HG03469 (cell line): ENCODE results near the gene ZNF710.

Source experiments
- ATAC-seq: cut with Tn5 transposase; IDR thresholded peaks from one replicate; pipeline ENCODE4 v1.9.1; 2021; ENCODE audit warnings: mild to moderate bottlenecking, moderate library complexity, moderate number of reproducible peaks; ENCODE audit not compliant: unreplicated experiment

The ZNF710 gene

GRCh38 chr15:90076716-90077115 lies 75.6 kb downstream of the ZNF710 start:
- ATAC-seq, result no peak

- no peak for ATAC-seq
Observed at GRCh38 chr15:90078965-90079364, 77.8 kb downstream of the ZNF710 start.

- ATAC-seq, result no peak
Observed at GRCh38 chr15:90079619-90080457, 78.7 kb downstream of the ZNF710 start.

GRCh38 chr15:90080458-90080755 lies 79.3 kb downstream of the ZNF710 start:
- no peak for ATAC-seq

- no peak for ATAC-seq
Observed at GRCh38 chr15:90080818-90081393, 79.8 kb downstream of the ZNF710 start.

GRCh38 chr15:90082140-90082715 lies 81.1 kb downstream of the ZNF710 start:
- ATAC-seq, result no peak

- ATAC-seq, result no peak
Observed at GRCh38 chr15:90083419-90083818, 82.3 kb downstream of the ZNF710 start.

- ATAC-seq, result no peak
Observed at GRCh38 chr15:90083954-90084607, 83.0 kb downstream of the ZNF710 start.

GRCh38 chr15:90084876-90085423 lies 83.8 kb downstream of the ZNF710 start:
- ATAC-seq, result no peak

- ATAC-seq, result no peak
Observed at GRCh38 chr15:90085565-90085964, 84.4 kb downstream of the ZNF710 start.

- ATAC-seq, result no peak
Observed at GRCh38 chr15:90086868-90087268, 85.7 kb downstream of the ZNF710 start.

GRCh38 chr15:90087454-90088154 lies 86.5 kb downstream of the ZNF710 start:
- ATAC-seq, result no peak

GRCh38 chr15:90090226-90090848 lies 89.2 kb downstream of the ZNF710 start:
- no peak for ATAC-seq

GRCh38 chr15:90091156-90091931 lies 90.2 kb downstream of the ZNF710 start:
- ATAC-seq, result no peak

- no peak for ATAC-seq
Observed at GRCh38 chr15:90095521-90095959, 94.4 kb downstream of the ZNF710 start.

GRCh38 chr15:90097475-90097874 lies 96.4 kb downstream of the ZNF710 start:
- peak; percentile 39 for ATAC-seq

- ATAC-seq, result no peak
Observed at GRCh38 chr15:90099072-90099867, 98.1 kb downstream of the ZNF710 start.

GRCh38 chr15:90099868-90100831 lies 99.0 kb downstream of the ZNF710 start:
- no peak for ATAC-seq
